OCI-LY1 (cell line): ENCODE data around the gene RPL35.

Experiments used
- H2AFZ ChIP-seq: fragments of 200-600 bp; sonication (generic), shearing (Covaris generic); 2 replicates; pipeline ENCODE4 v1.6.0; 2014; ENCODE audit warnings: antibody characterized with exemption, mild to moderate bottlenecking, low read length
- H3F3A ChIP-seq: fragments of 200-600 bp; sonication (generic), shearing (Covaris generic); 2 replicates; pipeline ENCODE4 v1.6.0; 2014; ENCODE audit warnings: mild to moderate bottlenecking, antibody characterized with exemption, low read length, moderate library complexity; ENCODE audit not compliant: insufficient read depth
- H3K27ac ChIP-seq: fragments of 200-600 bp; sonication (generic); 2 replicates; pipeline ENCODE4 v1.5.1; 2014; ENCODE audit warnings: low read length, mixed run types, mild to moderate bottlenecking, low read depth; ENCODE audit not compliant: poor library complexity, severe bottlenecking
- H3K27me3 ChIP-seq: fragments of 200-600 bp; sonication (generic); 2 replicates; pipeline ENCODE4 v1.6.0; 2014; ENCODE audit warnings: antibody characterized with exemption, mild to moderate bottlenecking, low read length, moderate library complexity; ENCODE audit not compliant: insufficient read depth
- H3K36me3 ChIP-seq: fragments of 200-600 bp; sonication (generic); 2 replicates; pipeline ENCODE4 v1.6.1; 2014; ENCODE audit warnings: mild to moderate bottlenecking, antibody characterized with exemption, low read length, moderate library complexity, mixed read lengths; ENCODE audit not compliant: insufficient read depth
- H3K4me1 ChIP-seq: fragments of 200-600 bp; sonication (generic); 2 replicates; pipeline ENCODE4 v1.5.1; 2014; ENCODE audit warnings: mild to moderate bottlenecking, low read length, moderate library complexity; ENCODE audit not compliant: insufficient read depth, severe bottlenecking
- H3K4me2 ChIP-seq: fragments of 200-600 bp; sonication (generic), shearing (Covaris generic); 2 replicates; pipeline ENCODE4 v1.6.1; 2014; ENCODE audit warnings: low read length
- H3K4me3 ChIP-seq: fragments of 200-600 bp; sonication (generic); 2 replicates; pipeline ENCODE4 v1.5.1; 2014; ENCODE audit warnings: low read length, low read depth, mild to moderate bottlenecking, mixed read lengths; ENCODE audit not compliant: poor library complexity, severe bottlenecking
- H3K79me2 ChIP-seq: fragments of 200-600 bp; shearing (Covaris generic); 2 replicates; pipeline ENCODE4 v1.6.1; 2016; ENCODE audit warnings: mixed run types, low read length, mixed read lengths; ENCODE audit not compliant: insufficient read depth
- H3K9ac ChIP-seq: fragments of 200-600 bp; sonication (generic), shearing (Covaris generic); 2 replicates; pipeline ENCODE4 v1.6.1; 2014; ENCODE audit warnings: mild to moderate bottlenecking, low read length, mixed read lengths
- H3K9me2 ChIP-seq: fragments of 200-600 bp; sonication (generic), shearing (Covaris generic); 2 replicates; pipeline ENCODE4 v1.6.1; 2014; ENCODE audit warnings: low read depth, mild to moderate bottlenecking, low read length, mixed read lengths
- H3K9me3 ChIP-seq: fragments of 200-600 bp; shearing (Covaris generic); 2 replicates; pipeline ENCODE4 v1.6.1; 2014; ENCODE audit warnings: low read length, mixed read lengths
- H4K20me1 ChIP-seq: fragments of 200-600 bp; sonication (generic), shearing (Covaris generic); 2 replicates; pipeline ENCODE4 v1.6.0; 2016; ENCODE audit warnings: mild to moderate bottlenecking, low read length; ENCODE audit not compliant: insufficient read depth
- CTCF ChIP-seq: fragments of 200-600 bp; sonication (generic), shearing (Covaris generic); IDR thresholded peaks from 2 replicates; pipeline ENCODE4 v1.5.1; 2017; ENCODE audit warnings: mild to moderate bottlenecking, antibody characterized with exemption, low read length, moderate library complexity, mixed read lengths
- EZH2 ChIP-seq: fragments of 200-600 bp; sonication (generic), shearing (Covaris generic); IDR thresholded peaks from 2 replicates; pipeline ENCODE4 v1.8.0; 2017; ENCODE audit warnings: borderline replicate concordance, mixed run types, mild to moderate bottlenecking, antibody characterized with exemption, low read length, moderate library complexity, mixed read lengths

Gene RPL35

GRCh38 chr9:124881138-124881743 is 19.5 kb upstream of the RPL35 start:
- peaks cover 17% of the 10 kb centered on the region for H3K4me1 ChIP-seq
- peak overlapping the region; percentile 69 for H3K27ac ChIP-seq
- H3K36me3 ChIP-seq: peaks cover 70% of the 10 kb centered on the region
- peak overlapping the region; percentile 21; the same call in 1 of the 2 replicates for H3K4me2 ChIP-seq
- no peaks in the 10 kb centered on the region for H4K20me1 ChIP-seq
- TF ChIP-seq EZH2 (no peak), CTCF (no peak)
- H3K79me2 ChIP-seq: no peaks in the 10 kb centered on the region
- no peaks in the 10 kb centered on the region for H3K27me3 ChIP-seq
- no peak overlapping the region for H2AFZ ChIP-seq
- H3K9me3 ChIP-seq: no peaks in the 10 kb centered on the region
- H3K4me3 ChIP-seq: no peak overlapping the region
- H3F3A ChIP-seq: no peaks in the 10 kb centered on the region
- H3K9me2 ChIP-seq: no peaks in the 10 kb centered on the region
- H3K9ac ChIP-seq: no peak overlapping the region; the same call in 1 of the 2 replicates

GRCh38 chr9:124880501-124880900 is 18.7 kb upstream of the RPL35 start:
- Histone ChIP-seq H3K4me1 (peaks cover 17% of the 10 kb centered on the region), H3K36me3 (peaks cover 69% of the 10 kb centered on the region)

GRCh38 chr9:124879226-124879625 is 17.5 kb upstream of the RPL35 start:
- H3K9ac ChIP-seq: no peak overlapping the region
- H3K27ac ChIP-seq: no peak overlapping the region
- H2AFZ ChIP-seq: no peak overlapping the region
- H3K4me2 ChIP-seq: no peak overlapping the region
- H3K9me3 ChIP-seq: no peaks in the 10 kb centered on the region
- no peak overlapping the region for H3K4me3 ChIP-seq
- peaks cover 73% of the 10 kb centered on the region for H3K36me3 ChIP-seq
- H3K27me3 ChIP-seq: no peaks in the 10 kb centered on the region
- no peaks in the 10 kb centered on the region for H3F3A ChIP-seq
- H3K79me2 ChIP-seq: no peaks in the 10 kb centered on the region
- no peaks in the 10 kb centered on the region for H4K20me1 ChIP-seq
- peaks cover 17% of the 10 kb centered on the region for H3K4me1 ChIP-seq
- TF ChIP-seq CTCF (no peak), EZH2 (no peak)
- no peaks in the 10 kb centered on the region for H3K9me2 ChIP-seq

More at GRCh38 chr9:124880501-124880900, 18.7 kb upstream of the RPL35 start:
- H3K27ac ChIP-seq: peak overlapping the region; percentile 69
- H3K79me2 ChIP-seq: no peaks in the 10 kb centered on the region
- no peak overlapping the region for H3K4me3 ChIP-seq
- H3K9ac ChIP-seq: no peak overlapping the region; the same call in 1 of the 2 replicates
- no peaks in the 10 kb centered on the region for H3K27me3 ChIP-seq
- no peaks in the 10 kb centered on the region for H3K9me3 ChIP-seq
- TF ChIP-seq CTCF: no peak
- TF ChIP-seq EZH2: no peak
- peak overlapping the region; percentile 21; the same call in 1 of the 2 replicates for H3K4me2 ChIP-seq
- H4K20me1 ChIP-seq: no peaks in the 10 kb centered on the region
- no peaks in the 10 kb centered on the region for H3F3A ChIP-seq
- H3K9me2 ChIP-seq: no peaks in the 10 kb centered on the region
- no peak overlapping the region for H2AFZ ChIP-seq
